NCI-H774 (cell line): ENCODE measurements around the gene KRTAP5-4.
A peak's percentile ranks its signal among the peaks of the same experiment; 100 is the strongest.
"Not testable (repeated sequence)": the region's sequence is repeated elsewhere in the genome, so short reads cannot be mapped to it uniquely, and the experiment has no call there.

Source experiments
- DNase-seq: peaks from one replicate; lab custom pipeline; 2025; lab: John Stamatoyannopoulos, UW

Gene KRTAP5-4

DNA sequence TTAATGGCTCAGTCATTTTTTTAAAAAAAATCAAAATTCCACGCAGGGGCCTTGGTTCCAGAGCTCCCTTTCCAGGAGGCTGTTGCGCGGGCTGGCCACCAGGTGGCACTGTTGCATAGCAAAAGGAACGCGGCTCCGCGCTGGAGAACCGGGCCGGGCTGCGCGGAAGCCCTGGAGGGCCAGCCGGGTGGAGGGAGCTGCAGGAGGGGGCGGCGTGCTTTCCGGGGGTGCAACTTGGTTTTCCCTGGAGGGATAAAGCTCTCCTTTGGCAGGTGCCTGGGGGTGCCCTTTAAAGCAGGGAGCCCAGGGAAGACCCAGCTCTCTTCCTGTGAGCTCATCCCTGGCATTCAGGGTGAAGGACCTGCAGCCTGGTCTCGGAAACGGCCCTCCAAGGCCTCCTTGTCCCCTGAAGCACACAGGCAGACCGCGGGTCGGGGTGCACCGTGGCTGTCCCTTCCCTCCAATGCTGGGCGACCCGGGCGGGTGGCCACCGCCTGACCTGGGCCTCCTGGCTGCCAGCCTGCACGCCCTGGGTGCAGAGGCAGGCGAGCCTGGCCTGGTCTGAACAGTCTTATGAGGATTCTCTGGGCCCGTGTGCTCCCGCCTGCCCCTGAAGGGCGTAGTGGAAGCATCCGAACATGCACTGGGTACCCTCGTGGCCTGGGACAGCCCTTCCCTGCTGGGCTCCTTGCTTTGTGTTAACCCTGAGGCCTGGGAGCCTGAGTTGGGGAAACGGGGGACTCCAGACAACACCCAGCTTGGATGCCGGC is 31.0 kb upstream of the KRTAP5-4 start:
- peak; percentile 35 for DNase-seq

GRCh38 chr11:1652442-1652770 is 30.5 kb upstream of the KRTAP5-4 start:
- no peak for DNase-seq

GRCh38 chr11:1652026-1652425 is 30.1 kb upstream of the KRTAP5-4 start:
- DNase-seq, result no peak

DNA sequence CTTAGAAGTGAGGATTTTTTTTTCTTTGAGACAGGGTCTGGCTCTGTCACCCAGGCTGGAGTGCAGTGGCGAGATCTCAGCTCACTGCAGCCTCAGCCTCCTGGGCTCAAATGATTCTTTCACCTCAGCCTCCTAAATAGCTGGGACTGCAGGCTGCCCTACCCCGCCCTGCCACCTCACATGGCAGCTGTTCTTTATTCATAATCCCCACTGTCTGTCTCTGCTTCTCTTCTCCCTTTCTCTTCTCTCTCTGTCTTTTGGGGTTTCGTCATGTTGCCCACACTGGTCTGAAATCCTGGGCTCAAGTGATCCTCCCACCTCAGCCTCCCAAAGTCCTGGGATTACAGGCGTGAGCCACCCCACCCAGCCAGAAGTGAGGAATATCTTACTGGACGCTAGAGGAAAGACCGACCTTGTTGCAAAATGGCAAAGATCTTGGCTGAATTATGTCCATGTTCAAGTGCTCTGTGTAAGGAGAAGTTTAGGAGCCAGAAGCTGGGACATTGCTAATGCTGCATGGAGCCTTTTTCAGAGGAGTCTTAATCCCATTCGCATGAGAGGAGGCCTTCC is 29.6 kb upstream of the KRTAP5-4 start:
- DNase-seq, result no peak

DNA sequence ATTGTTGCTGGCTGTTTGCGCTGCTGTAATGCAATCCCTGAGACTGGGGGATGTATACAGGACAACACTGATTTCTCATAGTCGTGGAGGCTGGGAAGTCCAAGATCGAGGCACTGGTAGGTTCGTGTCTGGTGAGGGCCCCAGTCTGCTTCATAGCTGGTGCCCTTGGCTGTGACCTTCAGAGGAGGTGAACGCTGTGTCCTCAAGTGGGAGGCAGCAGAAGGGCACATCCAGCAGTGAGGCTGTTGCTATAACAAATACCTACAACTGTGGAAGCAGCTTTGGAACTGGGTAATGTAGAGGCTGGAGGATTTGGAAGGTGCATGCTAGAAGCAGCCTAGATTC is 29.0 kb upstream of the KRTAP5-4 start:
- no peak for DNase-seq

- no peak for DNase-seq
These were observed 28.3 kb upstream of the KRTAP5-4 start for GRCh38 chr11:1650034-1650917.

GRCh38 chr11:1648653-1649420 is 26.9 kb upstream of the KRTAP5-4 start:
- no peak for DNase-seq

DNA sequence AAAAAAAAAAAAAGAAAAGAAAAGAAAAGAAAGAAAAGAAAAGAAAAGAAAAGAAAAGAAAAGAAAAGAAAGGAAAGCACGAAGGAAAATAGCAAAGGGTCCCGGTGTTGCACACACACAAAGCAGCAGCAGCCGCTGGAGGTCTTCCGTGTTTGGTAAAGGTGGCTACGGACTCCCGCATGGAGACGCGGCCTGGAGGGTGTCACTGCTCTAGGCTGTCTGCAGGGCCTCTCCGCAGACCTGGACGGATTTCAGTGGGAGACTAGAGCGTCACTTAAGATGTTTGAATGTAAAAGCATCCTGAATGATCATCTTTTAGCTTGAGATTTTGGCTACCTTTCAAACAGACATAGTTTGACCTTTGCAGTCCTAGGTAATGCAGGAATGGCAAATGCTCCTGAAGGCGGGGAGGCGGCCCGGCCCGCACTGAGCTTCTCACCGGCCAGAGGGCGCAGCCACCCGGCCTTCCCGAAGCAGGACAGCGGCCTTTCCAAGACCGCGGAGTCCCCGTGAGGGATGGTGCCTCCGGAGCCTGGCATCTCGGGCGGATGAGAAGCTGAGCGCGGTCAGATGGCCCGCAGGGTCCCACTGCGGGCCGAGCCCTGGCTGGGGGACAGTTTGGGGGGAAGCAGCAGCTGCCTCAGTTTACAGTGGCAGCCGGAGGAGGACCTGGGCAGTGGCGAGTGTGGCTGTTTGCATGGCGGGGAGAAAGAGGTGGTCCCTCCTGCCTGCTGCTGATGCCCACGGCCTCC is 26.1 kb upstream of the KRTAP5-4 start:
- DNase-seq, result no peak

GRCh38 chr11:1646540-1646939 is 24.6 kb upstream of the KRTAP5-4 start:
- DNase-seq, result not testable (repeated sequence)

GRCh38 chr11:1645357-1645821 is 23.5 kb upstream of the KRTAP5-4 start:
- DNase-seq, result no peak

GRCh38 chr11:1644601-1645356 is 22.8 kb upstream of the KRTAP5-4 start:
- no peak for DNase-seq

DNA sequence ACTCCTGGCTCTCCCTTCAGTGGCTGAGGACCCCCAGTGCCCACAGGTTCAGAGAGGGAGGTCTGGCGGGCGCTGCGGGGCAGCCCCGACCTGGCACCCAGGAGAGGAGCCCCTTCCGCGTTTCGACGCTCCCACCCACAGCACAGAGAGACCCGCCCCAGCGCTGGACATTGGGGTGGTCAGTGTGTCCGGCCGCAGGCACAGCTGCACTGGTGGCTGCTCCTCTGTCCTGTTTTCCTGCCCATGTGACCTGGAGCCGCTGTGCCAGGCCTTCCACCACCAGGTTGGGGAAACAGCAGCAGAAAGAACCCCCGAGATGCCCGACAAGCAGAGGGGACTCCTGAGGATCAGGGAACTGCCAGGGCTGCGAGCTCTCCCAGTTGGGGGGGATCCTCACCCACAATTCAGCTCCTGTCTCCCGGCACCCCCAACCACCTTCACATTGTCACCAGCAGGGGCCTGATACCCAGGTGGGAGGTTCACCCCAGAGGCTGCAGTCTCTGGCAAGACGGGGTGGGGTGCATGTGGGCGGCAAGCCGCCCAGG is 21.3 kb upstream of the KRTAP5-4 start:
- no peak for DNase-seq

GRCh38 chr11:1642288-1643145 is 20.6 kb upstream of the KRTAP5-4 start:
- no peak for DNase-seq

DNA sequence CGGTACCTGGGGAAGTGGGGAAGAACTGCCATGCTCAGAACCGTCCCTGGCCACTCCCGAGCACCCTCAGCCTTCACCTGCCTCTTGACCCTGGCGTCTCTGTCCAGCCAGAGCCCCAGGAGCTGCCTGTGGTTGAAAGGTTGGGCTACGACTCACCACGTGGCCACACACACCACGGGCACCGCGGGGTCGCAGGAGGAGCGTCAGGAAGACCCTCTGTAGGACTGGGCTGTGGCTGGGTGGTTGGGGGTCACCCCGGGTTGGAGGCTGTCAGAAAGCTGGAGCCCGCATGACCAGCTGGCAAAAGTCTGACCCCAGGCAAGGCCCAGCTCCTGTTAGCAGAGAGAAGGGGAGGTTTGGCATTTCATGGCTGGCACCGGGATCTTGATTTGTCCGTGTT is 19.2 kb upstream of the KRTAP5-4 start:
- DNase-seq, result no peak

GRCh38 chr11:1640076-1640946 is 18.4 kb upstream of the KRTAP5-4 start:
- peak; percentile 82 for DNase-seq

DNA sequence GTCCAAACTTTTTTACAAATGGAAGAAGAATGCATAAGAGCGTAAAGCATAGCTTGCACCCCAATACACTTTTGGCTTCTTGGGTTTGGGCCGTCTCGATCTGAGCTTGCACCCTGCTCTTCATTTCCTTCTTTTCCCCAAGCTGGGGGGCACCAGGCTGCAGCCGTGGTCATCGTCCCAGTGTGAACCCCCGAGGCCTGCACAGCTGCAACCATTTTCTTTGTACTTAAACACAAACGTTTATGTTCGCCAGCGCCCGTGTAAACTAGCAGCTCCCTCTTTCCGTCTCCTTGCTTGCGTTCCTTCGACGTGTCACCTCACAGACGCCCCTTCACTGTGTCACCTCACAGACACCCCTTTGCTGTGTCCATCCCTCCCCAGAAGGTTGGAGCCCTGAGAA is 17.7 kb upstream of the KRTAP5-4 start:
- no peak for DNase-seq

- DNase-seq, result peak; percentile 86
These were observed 17.2 kb upstream of the KRTAP5-4 start for GRCh38 chr11:1639102-1639620.

DNA sequence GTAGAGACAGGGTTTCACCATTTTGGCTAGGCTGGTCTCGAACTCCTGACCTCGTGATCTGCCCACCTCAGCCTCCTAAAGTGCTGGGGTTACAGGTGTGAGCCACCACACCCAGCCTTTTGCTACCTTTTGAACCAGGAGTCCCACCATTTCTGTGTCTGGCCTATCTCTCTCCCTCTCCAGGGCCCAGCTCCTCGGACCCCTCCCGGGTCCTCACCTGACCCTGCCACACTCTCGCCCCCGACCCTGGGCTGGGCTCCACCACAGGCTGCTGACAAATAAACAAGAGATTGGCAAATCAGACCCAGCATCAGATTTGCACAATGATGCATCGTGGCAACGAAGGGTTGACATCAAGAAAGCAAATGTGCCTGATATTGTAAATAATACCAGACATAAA is 16.4 kb upstream of the KRTAP5-4 start:
- no peak for DNase-seq
